ENCODE results near the gene RAB40B.

RAB40B gene

GRCh38 chr17:82648742-82649331 lies 49.7 kb downstream of the RAB40B start:
- no peak for DNase-seq (ENCODE audit: low spot score)

GRCh38 chr17:82648165-82648668 lies 50.3 kb downstream of the RAB40B start, which contains the start of gene WDR45B:
TSS of gene WDR45B (minus strand) at chr17:82648444. CDS start at chr17:82648340, 104 bp downstream.
- DNase-seq (ENCODE audit: low spot score): peak; percentile 93

GRCh38 chr17:82647593-82648164 lies 50.8 kb downstream of the RAB40B start:
- peak; percentile 6 for DNase-seq (ENCODE audit: low spot score)

GRCh38 chr17:82645516-82645915 lies 53.0 kb downstream of the RAB40B start:
- DNase-seq (ENCODE audit: low spot score): no peak

GRCh38 chr17:82644148-82644547 lies 54.4 kb downstream of the RAB40B start:
- DNase-seq (ENCODE audit: low spot score): no peak

- DNase-seq (ENCODE audit: low spot score): no peak
Measured at GRCh38 chr17:82642022-82642421, 56.5 kb downstream of the RAB40B start.

- no peak for DNase-seq (ENCODE audit: low spot score)
Measured at GRCh38 chr17:82640036-82640435, 58.5 kb downstream of the RAB40B start.

- no peak for DNase-seq (ENCODE audit: low spot score)
Measured at GRCh38 chr17:82639628-82640027, 58.9 kb downstream of the RAB40B start.

GRCh38 chr17:82638183-82638773 lies 60.2 kb downstream of the RAB40B start:
- no peak for DNase-seq (ENCODE audit: low spot score)

GRCh38 chr17:82636626-82637598 lies 61.6 kb downstream of the RAB40B start:
- no peak for DNase-seq (ENCODE audit: low spot score)

- no peak for DNase-seq (ENCODE audit: low spot score)
Measured at GRCh38 chr17:82633343-82633742, 65.2 kb downstream of the RAB40B start.

- DNase-seq (ENCODE audit: low spot score): no peak
Measured at GRCh38 chr17:82632451-82632850, 66.0 kb downstream of the RAB40B start.

GRCh38 chr17:82631544-82631943 lies 67.0 kb downstream of the RAB40B start:
- no peak for DNase-seq (ENCODE audit: low spot score)

- no peak for DNase-seq (ENCODE audit: low spot score)
Measured at GRCh38 chr17:82630212-82630611, 68.3 kb downstream of the RAB40B start.

GRCh38 chr17:82629748-82630147 lies 68.8 kb downstream of the RAB40B start:
- no peak for DNase-seq (ENCODE audit: low spot score)

GRCh38 chr17:82627405-82627804 lies 71.1 kb downstream of the RAB40B start:
- DNase-seq (ENCODE audit: low spot score): no peak

- no peak for DNase-seq (ENCODE audit: low spot score)
Measured at GRCh38 chr17:82623707-82624106, 74.8 kb downstream of the RAB40B start.

GRCh38 chr17:82619641-82620040 lies 78.9 kb downstream of the RAB40B start:
- DNase-seq (ENCODE audit: low spot score): no peak

GRCh38 chr17:82619211-82619610 lies 79.3 kb downstream of the RAB40B start:
- DNase-seq (ENCODE audit: low spot score): no peak

- no peak for DNase-seq (ENCODE audit: low spot score)
Measured at GRCh38 chr17:82616021-82616711, 82.3 kb downstream of the RAB40B start.
